Activated naive CD8-positive, alpha-beta T cell treated with anti-CD3 and anti-CD28 coated beads for 36 hours (primary cell): Measurements from ENCODE around the gene IL10RA. TPM values are rescaled to one million over a fixed set of nuclear protein-coding genes. Genes with fewer than 3 reads are reported as not detected.

ENCODE experiments used
- DNase-seq: peaks from one replicate; pipeline ENCODE4 v3.0.0; 2021
- H3K27ac Mint-ChIP-seq: one replicate; pipeline ENCODE4 v1.8.0; 2022; ENCODE audit warnings: mild to moderate bottlenecking, moderate library complexity, mixed read lengths
- H3K27me3 Mint-ChIP-seq: one replicate; pipeline ENCODE4 v1.8.0; 2022; ENCODE audit warnings: mild to moderate bottlenecking, mixed read lengths
- H3K36me3 Mint-ChIP-seq: one replicate; pipeline ENCODE4 v1.8.0; 2021; ENCODE audit warnings: mild to moderate bottlenecking, mixed read lengths
- H3K4me1 Mint-ChIP-seq: one replicate; pipeline ENCODE4 v1.8.0; 2021; ENCODE audit warnings: mixed read lengths
- H3K4me3 Mint-ChIP-seq: one replicate; pipeline ENCODE4 v1.8.0; 2022; ENCODE audit warnings: mild to moderate bottlenecking, moderate library complexity, mixed read lengths
- H3K9me3 Mint-ChIP-seq: one replicate; pipeline ENCODE4 v1.8.0; 2022; ENCODE audit warnings: mixed read lengths
- total RNA-seq, 2 experiments: library from RNA; stranded (reverse); gene quantifications; one replicate each; pipeline ENCODE4 v1.2.3, GENCODE V29; 2021

Gene IL10RA
- total RNA-seq, 2 experiments from 2014 or later, result 39.6 to 41.2 TPM

DNA sequence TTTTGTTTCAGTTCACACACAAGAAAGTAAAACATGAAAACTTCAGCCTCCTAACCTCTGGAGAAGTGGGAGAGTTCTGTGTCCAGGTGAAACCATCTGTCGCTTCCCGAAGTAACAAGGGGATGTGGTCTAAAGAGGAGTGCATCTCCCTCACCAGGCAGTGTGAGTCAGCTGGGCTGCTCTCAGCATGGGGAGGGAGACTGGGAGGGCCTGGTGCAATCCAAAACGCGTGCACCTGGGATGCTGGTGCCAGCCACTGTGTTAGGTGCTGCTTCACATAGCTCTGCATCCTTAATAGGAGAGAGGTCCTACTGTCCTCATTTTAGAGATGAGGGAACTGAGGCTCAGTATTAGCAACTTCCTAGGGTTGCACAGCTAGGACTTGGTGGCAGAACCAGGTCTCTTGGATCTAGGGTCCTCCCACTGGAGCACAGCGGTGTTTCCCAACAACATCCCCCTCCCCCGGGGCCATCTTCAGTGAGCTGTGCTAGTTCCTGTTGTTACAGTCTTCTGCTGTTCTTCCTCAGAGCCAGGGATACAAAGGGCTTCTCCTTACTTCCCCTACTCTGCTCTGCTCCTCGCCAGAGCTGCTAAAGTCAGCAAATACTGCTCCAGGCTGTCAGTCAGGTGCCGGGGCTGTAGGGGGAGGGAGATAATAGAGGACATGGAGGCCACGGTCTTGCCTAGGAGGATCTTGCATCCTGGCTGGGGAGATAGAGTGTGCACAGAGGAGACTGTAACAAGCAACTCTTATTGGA lies 8.0 kb downstream of the IL10RA start:
- no peak for DNase-seq
- no peak overlapping the region for H3K27ac Mint-ChIP-seq
- H3K36me3 Mint-ChIP-seq, result peaks cover 79% of the 10 kb centered on the region
- no peak overlapping the region for H3K4me3 Mint-ChIP-seq
- H3K27me3 Mint-ChIP-seq, result no peaks in the 10 kb centered on the region
- peaks cover 73% of the 10 kb centered on the region for H3K4me1 Mint-ChIP-seq
- no peaks in the 10 kb centered on the region for H3K9me3 Mint-ChIP-seq

DNA sequence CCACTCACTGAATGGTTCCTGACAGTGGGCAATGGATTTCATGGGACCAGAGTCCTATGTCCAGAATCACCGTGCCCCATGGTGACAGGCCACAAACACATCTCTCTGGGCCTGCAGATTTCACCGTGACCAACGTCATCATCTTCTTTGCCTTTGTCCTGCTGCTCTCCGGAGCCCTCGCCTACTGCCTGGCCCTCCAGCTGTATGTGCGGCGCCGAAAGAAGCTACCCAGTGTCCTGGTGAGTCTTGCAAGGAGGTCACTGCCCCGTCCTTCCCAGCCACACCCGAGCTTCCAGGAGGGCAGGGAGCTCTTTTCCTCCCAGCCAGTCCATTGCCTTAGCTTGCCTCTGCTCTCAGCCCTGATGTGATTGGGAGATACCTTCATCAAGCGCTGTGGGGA lies 9.3 kb downstream of the IL10RA start:
- Mint-ChIP-seq H3K4me3 (no peak overlapping the region), H3K36me3 (peaks cover 83% of the 10 kb centered on the region), H3K4me1 (peaks cover 69% of the 10 kb centered on the region), H3K27me3 (no peaks in the 10 kb centered on the region), H3K9me3 (no peaks in the 10 kb centered on the region), H3K27ac (no peak overlapping the region)
- no peak for DNase-seq

DNA sequence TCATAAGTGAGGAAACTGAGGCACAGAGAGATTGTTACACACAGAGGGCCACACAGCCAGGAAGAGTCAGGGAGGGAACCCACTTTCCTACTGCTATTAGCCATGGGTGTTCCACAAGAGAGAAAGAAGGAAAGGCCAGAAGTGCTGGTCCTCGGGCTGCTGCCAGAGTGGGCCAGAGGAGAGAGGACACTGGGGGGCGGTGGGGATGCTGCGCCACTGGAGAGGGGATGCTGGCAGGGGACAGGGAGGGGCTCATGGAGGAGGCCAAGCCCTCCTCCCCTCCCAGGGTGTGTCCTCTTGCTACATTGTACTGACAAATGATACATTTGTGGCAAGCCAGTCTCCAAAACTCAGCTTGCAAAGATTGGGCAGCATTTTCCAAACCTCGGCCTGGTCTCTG lies 9.9 kb downstream of the IL10RA start:
- H3K27ac Mint-ChIP-seq, result no peak overlapping the region
- peaks cover 81% of the 10 kb centered on the region for H3K36me3 Mint-ChIP-seq
- H3K27me3 Mint-ChIP-seq, result no peaks in the 10 kb centered on the region
- no peak overlapping the region for H3K4me3 Mint-ChIP-seq
- H3K9me3 Mint-ChIP-seq, result no peaks in the 10 kb centered on the region
- no peak for DNase-seq
- peaks cover 68% of the 10 kb centered on the region for H3K4me1 Mint-ChIP-seq

DNA sequence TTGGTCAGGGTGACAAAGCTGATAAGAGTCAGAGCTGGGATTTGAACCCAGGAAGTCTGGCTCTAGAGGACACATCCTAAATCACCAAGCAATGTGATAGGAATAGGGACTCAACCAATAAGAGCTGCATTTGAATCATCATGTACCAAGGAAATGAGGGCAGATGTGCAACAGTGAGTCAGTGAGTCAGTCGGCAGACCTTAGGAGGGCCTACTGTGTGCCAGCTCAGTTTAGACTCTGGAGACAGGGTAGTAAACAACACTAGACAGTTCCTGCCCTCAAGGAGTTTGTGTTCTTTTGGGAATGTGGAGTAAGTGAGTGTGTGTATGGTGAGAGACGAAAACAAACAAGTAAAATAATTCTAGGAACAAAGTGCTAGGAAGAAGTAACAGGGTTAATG lies 11.2 kb downstream of the IL10RA start:
- Mint-ChIP-seq H3K36me3 (peaks cover 75% of the 10 kb centered on the region), H3K27me3 (no peaks in the 10 kb centered on the region), H3K4me3 (no peak overlapping the region), H3K4me1 (peaks cover 72% of the 10 kb centered on the region), H3K9me3 (no peaks in the 10 kb centered on the region), H3K27ac (peak overlapping the region; percentile 57)
- no peak for DNase-seq

DNA sequence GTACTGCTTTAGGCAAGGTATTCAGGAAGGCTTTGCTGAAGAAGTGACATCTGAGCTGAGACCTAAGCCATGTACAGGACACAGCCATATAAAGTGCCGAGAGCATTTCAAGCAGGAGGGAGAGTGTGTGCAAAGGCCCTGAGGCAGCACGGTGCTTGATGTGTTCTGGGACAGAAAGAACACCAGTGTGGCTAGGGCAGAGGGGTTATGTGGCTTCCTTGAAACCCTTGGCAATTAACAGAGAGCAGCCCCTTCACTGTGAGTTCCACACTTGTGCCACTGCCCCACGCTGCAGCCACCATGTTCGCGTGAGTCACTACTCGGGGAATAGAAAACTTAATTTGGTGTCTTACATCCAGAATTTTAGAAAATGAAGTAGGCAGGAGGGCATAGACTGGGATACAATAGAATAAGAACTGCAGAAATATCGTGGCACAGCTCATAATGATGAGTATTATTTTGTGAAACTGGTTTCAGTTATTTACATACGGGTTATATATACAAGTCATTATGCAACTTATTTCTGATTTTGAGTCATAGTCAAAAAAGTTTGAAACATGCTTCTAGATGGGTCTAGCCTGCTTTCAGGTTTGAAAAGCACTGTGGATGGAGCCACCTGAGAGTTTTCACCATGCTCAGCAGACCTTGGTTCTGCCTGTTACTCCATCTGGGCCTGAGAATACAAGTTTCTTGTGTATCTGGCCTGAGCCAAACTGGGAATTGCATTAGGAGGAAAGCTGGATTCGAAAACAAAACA lies 11.8 kb downstream of the IL10RA start:
- Mint-ChIP-seq H3K27ac (peak overlapping the region; percentile 57), H3K9me3 (no peaks in the 10 kb centered on the region), H3K27me3 (no peaks in the 10 kb centered on the region), H3K4me1 (peaks cover 72% of the 10 kb centered on the region), H3K36me3 (peaks cover 69% of the 10 kb centered on the region), H3K4me3 (no peak overlapping the region)
- no peak for DNase-seq

DNA sequence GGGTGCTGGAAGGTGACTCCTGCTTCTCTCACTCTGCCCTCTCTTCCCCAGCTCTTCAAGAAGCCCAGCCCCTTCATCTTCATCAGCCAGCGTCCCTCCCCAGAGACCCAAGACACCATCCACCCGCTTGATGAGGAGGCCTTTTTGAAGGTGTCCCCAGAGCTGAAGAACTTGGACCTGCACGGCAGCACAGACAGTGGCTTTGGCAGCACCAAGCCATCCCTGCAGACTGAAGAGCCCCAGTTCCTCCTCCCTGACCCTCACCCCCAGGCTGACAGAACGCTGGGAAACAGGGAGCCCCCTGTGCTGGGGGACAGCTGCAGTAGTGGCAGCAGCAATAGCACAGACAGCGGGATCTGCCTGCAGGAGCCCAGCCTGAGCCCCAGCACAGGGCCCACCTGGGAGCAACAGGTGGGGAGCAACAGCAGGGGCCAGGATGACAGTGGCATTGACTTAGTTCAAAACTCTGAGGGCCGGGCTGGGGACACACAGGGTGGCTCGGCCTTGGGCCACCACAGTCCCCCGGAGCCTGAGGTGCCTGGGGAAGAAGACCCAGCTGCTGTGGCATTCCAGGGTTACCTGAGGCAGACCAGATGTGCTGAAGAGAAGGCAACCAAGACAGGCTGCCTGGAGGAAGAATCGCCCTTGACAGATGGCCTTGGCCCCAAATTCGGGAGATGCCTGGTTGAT lies 12.6 kb downstream of the IL10RA start:
- no peak overlapping the region for H3K4me3 Mint-ChIP-seq
- H3K27ac Mint-ChIP-seq, result peak overlapping the region; percentile 57
- H3K27me3 Mint-ChIP-seq, result no peaks in the 10 kb centered on the region
- peaks cover 6% of the 10 kb centered on the region for H3K9me3 Mint-ChIP-seq
- H3K36me3 Mint-ChIP-seq, result peaks cover 67% of the 10 kb centered on the region
- peaks cover 73% of the 10 kb centered on the region for H3K4me1 Mint-ChIP-seq
- DNase-seq, result no peak

DNA sequence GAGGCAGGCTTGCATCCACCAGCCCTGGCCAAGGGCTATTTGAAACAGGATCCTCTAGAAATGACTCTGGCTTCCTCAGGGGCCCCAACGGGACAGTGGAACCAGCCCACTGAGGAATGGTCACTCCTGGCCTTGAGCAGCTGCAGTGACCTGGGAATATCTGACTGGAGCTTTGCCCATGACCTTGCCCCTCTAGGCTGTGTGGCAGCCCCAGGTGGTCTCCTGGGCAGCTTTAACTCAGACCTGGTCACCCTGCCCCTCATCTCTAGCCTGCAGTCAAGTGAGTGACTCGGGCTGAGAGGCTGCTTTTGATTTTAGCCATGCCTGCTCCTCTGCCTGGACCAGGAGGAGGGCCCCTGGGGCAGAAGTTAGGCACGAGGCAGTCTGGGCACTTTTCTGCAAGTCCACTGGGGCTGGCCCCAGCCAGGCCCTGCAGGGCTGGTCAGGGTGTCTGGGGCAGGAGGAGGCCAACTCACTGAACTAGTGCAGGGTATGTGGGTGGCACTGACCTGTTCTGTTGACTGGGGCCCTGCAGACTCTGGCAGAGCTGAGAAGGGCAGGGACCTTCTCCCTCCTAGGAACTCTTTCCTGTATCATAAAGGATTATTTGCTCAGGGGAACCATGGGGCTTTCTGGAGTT lies 13.3 kb downstream of the IL10RA start:
- Mint-ChIP-seq H3K4me1 (peaks cover 75% of the 10 kb centered on the region), H3K9me3 (peaks cover 11% of the 10 kb centered on the region), H3K4me3 (no peak overlapping the region), H3K27me3 (no peaks in the 10 kb centered on the region), H3K36me3 (peaks cover 69% of the 10 kb centered on the region), H3K27ac (peak overlapping the region; percentile 44)
- DNase-seq, result no peak

DNA sequence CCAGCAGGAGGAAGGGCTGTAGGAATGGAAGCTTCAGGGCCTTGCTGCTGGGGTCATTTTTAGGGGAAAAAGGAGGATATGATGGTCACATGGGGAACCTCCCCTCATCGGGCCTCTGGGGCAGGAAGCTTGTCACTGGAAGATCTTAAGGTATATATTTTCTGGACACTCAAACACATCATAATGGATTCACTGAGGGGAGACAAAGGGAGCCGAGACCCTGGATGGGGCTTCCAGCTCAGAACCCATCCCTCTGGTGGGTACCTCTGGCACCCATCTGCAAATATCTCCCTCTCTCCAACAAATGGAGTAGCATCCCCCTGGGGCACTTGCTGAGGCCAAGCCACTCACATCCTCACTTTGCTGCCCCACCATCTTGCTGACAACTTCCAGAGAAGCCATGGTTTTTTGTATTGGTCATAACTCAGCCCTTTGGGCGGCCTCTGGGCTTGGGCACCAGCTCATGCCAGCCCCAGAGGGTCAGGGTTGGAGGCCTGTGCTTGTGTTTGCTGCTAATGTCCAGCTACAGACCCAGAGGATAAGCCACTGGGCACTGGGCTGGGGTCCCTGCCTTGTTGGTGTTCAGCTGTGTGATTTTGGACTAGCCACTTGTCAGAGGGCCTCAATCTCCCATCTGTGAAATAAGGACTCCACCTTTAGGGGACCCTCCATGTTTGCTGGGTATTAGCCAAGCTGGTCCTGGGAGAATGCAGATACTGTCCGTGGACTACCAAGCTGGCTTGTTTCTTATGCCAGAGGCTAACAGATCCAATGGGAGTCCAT lies 14.1 kb downstream of the IL10RA start:
- Mint-ChIP-seq H3K4me3 (no peak overlapping the region), H3K36me3 (peaks cover 61% of the 10 kb centered on the region), H3K4me1 (peaks cover 76% of the 10 kb centered on the region), H3K27me3 (no peaks in the 10 kb centered on the region), H3K9me3 (peaks cover 11% of the 10 kb centered on the region), H3K27ac (peak overlapping the region; percentile 97)
- DNase-seq, result no peak

DNA sequence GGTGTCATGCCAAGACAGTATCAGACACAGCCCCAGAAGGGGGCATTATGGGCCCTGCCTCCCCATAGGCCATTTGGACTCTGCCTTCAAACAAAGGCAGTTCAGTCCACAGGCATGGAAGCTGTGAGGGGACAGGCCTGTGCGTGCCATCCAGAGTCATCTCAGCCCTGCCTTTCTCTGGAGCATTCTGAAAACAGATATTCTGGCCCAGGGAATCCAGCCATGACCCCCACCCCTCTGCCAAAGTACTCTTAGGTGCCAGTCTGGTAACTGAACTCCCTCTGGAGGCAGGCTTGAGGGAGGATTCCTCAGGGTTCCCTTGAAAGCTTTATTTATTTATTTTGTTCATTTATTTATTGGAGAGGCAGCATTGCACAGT lies 14.6 kb downstream of the IL10RA start:
- Mint-ChIP-seq H3K9me3 (peaks cover 11% of the 10 kb centered on the region), H3K36me3 (peaks cover 56% of the 10 kb centered on the region), H3K4me1 (peaks cover 81% of the 10 kb centered on the region), H3K27ac (peak overlapping the region; percentile 97), H3K4me3 (no peak overlapping the region), H3K27me3 (no peaks in the 10 kb centered on the region)
- no peak for DNase-seq

DNA sequence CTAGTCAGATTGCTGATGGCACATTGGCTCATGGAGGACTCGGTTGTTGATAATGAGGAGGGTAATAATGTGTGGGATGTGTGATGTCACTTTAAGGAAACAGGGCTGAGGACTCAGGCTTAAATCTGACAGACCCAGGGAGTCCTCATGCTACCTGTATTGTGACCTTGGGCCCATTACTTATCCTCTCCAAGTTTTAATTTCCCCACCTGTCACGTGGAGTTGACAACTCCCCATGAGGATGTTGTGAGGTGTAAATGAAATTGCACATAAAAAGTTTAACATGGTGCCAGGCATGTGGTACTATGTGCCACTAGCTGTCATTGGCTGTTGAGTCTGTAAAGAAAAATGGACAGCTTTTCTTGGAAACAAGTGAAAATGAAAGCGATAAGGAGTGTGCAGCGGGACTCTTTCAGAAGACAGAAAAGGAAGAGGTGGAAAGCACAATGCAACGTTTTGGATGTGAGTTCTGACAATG lies 15.3 kb downstream of the IL10RA start:
- Mint-ChIP-seq H3K27ac (peak overlapping the region; percentile 97), H3K9me3 (peaks cover 11% of the 10 kb centered on the region), H3K4me3 (peak overlapping the region; percentile 60), H3K4me1 (peaks cover 85% of the 10 kb centered on the region), H3K27me3 (no peaks in the 10 kb centered on the region), H3K36me3 (peaks cover 53% of the 10 kb centered on the region)
- no peak for DNase-seq

DNA sequence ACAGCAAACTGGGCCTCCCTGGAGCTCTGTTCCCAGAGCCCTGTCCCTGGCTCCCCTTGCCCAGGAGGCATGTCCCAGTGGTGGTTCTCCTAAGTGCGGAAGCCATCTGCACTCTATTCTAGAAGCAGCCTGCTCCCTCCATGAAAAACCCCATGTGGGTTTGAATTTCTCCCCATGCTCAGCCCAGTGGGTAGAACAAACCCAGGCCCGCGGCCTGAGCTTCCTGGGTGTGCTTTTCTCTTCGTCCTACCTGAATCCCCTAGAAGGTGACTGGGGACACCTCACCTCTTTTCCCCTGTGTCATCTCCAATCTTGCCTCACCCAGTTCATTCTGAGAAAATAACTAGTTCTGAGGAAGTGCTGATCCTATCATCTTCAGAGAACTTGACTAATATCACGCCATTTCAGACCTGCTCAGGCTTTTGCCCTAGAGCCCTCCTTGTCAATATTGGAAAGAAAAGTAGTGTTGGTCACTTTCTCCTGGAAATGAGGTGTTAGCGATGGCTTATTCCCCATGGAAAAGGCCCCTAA lies 15.9 kb downstream of the IL10RA start:
- H3K9me3 Mint-ChIP-seq, result peaks cover 11% of the 10 kb centered on the region

DNA sequence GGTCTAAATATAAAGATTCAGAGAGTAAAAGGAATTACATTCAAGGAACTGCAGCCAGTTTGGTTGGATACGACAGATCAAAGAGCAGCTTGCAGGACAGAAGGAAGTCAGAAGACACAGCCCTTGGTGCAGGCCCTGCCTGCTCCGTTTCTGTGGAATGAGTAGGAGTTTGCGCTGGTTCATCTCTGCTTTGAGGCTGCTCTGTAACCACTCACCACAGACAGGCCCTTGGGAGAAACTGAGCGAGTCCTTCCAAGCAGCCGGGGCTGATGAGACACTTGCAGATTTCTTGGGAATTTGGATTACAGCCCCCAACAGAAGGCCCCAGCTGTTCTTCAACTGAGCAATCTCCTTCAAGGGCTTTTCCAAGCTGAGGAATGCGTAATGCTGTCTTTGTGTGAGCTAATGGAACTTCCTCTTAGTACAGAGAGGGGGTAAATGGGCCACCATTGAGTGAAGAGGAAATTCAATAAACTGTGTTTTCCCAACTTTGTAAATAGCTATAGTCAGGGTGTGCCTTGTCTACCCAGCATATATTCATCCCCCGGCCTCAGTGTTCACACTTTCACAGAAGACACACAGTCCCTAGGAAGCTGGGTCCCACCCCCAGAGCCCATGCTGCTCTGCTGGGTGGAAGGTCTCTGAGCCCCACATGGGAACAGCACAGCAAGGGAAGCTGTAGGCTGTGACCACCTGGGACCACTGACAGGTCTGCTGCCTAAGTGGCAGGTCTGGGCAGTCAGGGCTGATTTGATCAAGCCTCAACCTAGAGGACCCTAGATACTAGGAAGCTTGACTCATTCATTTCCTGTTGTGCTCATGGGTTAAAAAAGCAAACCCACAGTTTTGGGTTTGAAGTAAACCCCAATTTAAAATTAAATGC lies 16.6 kb downstream of the IL10RA start:
- H3K9me3 Mint-ChIP-seq, result peaks cover 11% of the 10 kb centered on the region
- peaks cover 87% of the 10 kb centered on the region for H3K4me1 Mint-ChIP-seq
- H3K27me3 Mint-ChIP-seq, result no peaks in the 10 kb centered on the region
- DNase-seq, result peak; percentile 73
- peak overlapping the region; percentile 62 for H3K4me3 Mint-ChIP-seq
- peak overlapping the region; percentile 97 for H3K27ac Mint-ChIP-seq
- H3K36me3 Mint-ChIP-seq, result peaks cover 42% of the 10 kb centered on the region

More for the DNA sequence above, 15.9 kb downstream of the IL10RA start:
- Mint-ChIP-seq H3K4me1 (peaks cover 87% of the 10 kb centered on the region), H3K36me3 (peaks cover 49% of the 10 kb centered on the region), H3K27me3 (no peaks in the 10 kb centered on the region), H3K4me3 (peak overlapping the region; percentile 60), H3K27ac (peak overlapping the region; percentile 97)
- peak; percentile 68 for DNase-seq

DNA sequence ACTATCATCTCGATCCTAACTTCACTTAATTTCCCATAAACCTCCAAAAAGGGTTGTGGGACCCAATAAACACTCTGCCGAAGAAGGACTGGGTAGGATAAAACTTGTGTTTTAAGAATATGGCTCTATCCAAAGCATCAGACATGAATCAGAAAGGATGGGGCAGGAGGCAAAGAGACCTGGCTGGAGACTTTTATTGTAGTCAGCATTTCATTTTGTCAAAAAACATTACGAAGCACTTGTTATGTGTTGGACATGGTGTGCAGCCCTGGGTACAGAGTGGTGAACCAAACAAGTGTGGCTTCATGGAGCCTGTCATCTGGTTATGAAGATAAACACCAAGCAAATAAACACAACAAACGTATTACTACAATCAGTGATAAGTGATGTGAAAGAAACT lies 17.3 kb downstream of the IL10RA start:
- Mint-ChIP-seq H3K27me3 (no peaks in the 10 kb centered on the region), H3K36me3 (peaks cover 36% of the 10 kb centered on the region), H3K9me3 (peaks cover 11% of the 10 kb centered on the region), H3K27ac (peak overlapping the region; percentile 97), H3K4me1 (peaks cover 87% of the 10 kb centered on the region), H3K4me3 (peak overlapping the region; percentile 62)
- DNase-seq, result no peak
